CD4-positive, alpha-beta T cell treated with Interleukin-4 for 4 hours (primary cell): Measurements from ENCODE around the gene GPX2.

Experiments
- DNase-seq: peaks from one replicate; pipeline ENCODE4 v3.0.0-alpha.2; 2020

The GPX2 gene

DNA sequence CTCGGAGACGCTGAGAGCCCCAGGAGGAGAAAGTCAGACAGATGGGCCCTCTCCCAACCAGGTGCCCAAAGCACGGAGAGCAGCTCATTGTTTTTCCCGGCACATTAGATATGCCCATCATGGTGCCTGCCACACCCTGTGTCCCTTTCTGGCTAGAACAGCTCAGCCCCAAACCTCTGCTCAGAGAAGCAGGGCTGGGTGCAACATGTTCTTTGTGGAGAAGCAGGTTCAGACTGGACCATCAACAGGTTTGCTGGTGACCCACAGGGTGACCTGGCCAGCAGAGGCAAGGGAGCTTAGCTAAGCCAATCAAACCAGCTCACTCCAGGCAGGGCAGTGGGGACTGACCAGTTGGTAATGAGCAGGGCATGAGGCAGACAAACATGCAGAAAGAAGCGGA lies 16.2 kb upstream of the GPX2 start:
- no peak for DNase-seq

DNA sequence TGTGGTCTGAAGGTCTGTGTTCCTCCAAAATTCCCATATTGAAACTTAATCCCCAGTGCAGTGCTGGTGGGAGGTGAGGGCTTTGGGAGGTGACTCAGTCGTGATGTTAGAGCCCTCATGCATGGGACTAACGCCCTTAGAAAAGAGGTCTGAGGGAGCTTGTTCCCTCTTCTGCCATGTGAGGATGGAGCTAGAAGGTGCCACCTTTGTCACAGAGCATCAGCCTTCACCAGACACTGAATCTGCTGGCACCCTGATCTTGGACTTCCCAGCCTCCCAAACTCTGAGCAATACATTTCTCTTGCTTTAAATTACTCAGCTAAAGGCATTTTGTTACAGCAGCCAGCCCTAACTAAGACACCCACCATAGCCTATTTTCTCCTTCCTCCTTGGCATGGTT lies 15.7 kb upstream of the GPX2 start:
- no peak for DNase-seq

DNA sequence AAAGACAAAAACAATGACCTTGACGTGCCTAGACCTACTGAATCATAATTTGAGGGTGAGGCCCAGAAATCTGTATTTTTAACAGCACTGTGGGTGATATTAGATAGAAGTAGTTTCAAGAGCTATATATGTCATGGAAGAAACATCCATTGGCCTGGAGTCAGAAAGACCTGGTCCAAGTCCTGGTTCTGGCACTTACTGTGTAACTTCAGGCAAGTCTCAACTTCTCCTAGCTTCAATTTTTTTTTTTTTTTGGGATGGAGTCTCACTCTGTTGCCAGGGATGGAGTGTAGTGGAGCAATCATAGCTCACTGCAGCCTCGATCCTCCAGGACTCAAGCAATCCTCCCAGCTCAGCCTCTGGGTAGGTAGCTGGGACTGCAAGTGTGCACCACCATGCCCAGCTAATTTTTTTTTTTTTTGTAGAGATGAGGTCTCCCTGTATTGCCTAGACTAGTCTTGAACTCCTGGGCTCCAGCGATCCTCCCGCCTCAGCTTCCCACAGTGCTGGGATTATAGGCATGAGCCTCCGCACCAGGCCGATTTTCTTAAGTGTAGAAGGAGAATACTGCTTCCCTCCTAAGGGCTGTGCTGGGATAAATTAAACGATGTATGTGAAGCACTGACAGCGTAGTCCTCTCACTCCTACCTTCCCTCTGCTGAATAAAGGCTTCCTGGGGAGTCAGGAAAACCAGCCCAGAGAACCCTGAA lies 14.3 kb upstream of the GPX2 start:
- DNase-seq: no peak

DNA sequence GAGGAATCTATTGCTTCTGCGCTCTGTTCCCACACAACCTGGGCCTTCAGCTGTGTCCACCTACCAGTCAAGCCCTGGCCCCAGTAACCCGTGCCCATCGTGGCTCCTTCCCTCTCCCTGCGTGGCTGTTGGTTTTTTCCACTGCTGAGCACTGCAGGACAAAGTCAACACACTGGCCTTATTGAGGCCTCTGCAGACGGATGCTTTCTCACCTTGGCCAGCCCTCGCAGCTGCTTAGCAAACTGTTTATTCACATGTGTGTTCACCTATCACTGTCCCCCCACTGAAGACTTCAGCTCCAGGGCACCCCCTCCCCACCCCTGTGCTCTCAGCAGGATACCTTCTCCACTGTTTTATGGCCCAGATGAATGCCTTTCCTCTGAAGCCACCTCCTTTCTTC lies 12.8 kb upstream of the GPX2 start:
- DNase-seq: no peak

DNA sequence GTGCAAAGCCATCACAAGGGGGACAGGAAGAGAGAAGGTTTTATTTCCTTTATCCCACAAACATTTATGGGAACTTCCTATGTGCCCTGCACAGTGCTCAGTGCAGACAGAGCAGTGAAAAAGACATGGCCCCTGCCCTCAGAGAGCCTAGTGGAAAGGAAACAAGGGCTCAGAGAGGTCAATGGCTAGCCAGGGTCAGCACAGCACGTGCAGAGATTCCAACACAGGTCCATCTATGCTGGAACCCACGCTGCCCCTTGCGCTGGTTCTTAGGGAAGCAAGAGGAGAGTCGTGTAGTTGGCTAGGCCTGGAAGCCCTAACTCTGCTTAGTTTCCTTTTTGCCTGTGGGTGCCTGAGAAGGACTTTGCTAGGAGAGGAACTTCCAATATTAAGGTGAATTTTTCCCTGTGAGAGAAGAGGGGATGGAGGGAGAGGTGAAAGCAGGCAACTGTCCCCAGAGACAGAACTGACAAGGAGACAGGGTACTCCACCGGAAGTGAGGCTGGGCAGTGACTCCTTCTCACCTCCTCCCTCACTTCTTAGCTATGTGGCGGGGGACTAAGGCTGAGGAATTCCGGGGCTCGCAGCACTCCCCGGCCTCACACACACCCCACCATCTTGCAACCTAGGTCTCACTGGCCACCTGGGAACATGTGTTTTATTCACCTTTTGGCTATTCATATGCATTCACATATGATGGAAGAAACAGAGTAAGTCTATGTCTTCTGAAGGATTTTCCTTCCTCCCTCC lies 12.1 kb upstream of the GPX2 start:
- DNase-seq: no peak

DNA sequence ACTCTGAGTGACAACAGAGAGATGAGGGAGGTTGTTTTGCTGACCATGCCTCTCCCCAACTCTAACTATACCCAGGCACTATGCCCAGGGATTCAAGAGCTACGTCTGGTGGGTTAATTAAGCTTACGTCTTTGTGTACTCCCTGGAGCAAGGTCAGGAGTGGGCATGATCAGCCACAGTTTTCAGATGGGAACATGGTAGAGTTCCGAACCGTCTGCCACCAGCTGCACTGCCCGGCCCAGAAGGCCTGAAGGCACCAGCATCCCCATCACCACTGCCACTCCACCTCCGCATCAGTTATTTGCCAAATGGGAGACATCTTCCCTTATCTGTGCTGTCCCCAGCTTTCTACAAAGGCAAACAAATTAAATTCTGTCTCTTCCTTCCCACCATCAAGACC lies 11.1 kb upstream of the GPX2 start:
- no peak for DNase-seq

DNA sequence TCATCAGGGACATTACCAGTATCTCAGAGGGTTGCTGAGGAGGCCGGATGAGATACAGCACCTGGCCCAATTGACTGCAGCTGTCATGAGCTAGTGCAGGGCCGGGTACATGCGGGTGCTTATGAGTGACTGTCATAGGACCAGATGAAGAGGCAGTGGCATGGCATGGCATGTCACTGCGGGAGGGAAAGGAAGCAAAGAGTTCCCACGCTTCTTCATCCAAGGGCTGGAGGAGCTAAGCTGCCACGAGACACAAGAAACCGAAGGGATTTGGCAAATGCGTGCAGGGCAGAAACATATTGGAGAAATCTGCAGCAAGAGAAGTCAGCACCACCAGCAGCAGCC lies 10.7 kb upstream of the GPX2 start:
- DNase-seq: no peak

DNA sequence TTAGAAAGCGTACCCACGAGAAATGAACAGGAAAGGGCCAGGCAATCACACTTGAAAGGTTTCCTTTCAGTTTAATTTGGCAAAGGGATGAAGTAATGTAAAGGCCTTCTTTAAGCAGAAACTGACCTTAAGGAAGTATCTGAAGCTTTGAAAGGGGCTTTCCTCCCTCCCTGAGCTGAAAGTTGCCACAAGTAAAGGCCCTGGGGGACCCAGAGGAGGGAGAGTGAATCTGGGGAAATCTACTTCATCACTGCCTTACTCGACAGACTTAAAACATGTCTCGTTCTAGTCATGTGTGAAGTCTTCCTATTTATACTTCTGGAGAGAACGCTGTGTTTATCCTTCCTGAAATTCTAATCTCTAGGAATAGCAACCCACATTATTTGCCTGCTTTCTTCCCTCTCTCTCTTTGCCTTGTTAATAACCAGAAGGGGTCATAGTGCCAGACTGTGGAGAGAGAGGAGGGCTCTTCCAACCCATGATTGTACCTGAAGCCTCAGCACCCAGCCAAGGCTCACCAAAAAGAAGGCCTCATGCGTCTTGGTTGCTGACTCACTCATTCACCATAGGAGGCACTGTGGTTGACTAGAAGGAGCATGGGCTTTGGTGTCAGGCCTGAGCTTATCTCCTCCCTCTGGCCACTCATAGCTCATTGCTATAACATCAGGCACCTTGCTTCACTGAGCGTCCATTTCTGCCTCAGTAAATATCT lies 10.2 kb upstream of the GPX2 start:
- DNase-seq: no peak

DNA sequence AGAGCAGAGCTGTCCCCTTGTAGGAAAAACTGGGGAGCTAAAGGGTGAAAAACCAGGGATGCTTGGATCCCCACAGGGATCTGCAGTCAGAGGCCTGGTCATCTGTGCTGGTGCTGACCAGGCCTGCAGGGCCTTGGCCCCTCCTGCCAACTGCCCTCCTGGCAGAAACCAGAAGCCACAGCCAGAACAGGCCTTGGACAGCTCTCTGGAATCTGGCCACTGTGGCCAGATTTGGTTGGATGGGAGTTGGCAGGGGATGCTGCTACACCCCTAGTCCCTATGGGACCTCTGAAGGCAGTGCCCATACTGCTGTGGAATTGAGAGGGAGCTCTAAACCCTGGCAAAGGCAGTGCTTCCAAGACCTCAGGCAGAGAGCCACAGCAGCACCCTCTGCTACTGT lies 9.2 kb upstream of the GPX2 start:
- DNase-seq: no peak

DNA sequence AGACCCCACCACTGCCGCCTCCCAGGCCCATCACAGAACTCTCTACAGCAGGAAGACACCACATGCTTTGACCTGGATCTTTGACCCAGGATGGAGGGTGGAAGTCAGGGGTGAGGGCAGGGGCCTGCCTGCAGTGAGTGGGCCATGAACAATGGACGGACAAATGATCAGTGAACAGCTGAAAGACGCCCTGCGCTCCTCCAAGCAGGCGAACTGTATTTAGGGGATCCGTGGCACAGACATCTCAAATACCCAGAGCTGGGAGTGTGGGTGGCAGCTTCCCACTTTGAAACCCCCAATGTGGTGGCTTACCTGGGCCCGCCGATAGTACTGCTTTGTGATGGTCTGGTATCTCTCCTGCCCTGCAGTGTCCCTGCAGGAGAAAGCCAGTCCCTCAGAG lies 8.7 kb upstream of the GPX2 start:
- DNase-seq: no peak

DNA sequence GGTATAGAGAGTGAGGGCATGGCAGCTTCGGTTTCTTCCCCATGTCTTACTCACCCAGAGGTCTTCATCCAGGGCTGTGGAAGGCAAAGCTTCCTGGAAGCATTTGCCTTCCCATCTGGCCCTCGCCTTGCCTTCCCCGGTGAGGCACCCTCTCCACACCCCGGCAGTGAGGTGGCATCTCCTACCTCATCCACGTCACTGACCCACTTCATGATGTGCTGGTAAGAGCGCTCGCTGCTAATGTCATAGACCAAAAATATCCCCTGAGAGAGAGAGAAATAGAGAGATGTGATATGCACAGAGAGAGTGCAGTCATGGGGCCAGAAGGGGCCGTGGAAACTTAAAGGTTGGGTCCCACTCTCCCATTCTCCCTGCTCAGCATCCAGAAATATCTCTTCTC lies 8.3 kb upstream of the GPX2 start:
- no peak for DNase-seq

DNA sequence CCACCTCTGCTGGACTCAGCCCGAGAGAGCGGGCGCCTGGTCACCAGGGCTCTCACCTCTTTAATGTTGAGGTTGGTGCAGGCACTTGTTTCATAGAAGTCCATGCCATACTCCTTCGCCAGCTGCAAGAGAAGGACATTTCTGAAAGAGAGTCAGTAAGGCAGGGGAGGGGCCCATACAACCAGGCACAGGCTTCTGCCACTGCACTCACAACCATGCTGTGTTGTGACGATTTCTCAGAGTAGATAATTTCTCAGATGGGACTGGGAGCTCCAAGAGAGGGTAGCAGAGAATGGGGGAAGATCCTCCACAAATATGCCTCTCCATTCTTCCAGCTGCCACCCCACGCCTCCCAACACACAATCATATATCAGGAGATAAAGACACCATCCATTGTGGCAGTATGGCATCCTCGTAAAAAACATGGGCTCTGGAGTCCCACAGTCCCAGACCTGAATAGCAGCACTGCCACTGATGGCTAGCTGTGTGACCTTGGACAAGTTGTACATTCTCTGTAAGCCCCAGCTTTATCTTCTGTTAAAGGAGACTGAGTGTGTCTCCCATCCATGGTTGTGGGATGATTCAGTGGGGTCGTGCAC lies 6.2 kb upstream of the GPX2 start:
- no peak for DNase-seq

DNA sequence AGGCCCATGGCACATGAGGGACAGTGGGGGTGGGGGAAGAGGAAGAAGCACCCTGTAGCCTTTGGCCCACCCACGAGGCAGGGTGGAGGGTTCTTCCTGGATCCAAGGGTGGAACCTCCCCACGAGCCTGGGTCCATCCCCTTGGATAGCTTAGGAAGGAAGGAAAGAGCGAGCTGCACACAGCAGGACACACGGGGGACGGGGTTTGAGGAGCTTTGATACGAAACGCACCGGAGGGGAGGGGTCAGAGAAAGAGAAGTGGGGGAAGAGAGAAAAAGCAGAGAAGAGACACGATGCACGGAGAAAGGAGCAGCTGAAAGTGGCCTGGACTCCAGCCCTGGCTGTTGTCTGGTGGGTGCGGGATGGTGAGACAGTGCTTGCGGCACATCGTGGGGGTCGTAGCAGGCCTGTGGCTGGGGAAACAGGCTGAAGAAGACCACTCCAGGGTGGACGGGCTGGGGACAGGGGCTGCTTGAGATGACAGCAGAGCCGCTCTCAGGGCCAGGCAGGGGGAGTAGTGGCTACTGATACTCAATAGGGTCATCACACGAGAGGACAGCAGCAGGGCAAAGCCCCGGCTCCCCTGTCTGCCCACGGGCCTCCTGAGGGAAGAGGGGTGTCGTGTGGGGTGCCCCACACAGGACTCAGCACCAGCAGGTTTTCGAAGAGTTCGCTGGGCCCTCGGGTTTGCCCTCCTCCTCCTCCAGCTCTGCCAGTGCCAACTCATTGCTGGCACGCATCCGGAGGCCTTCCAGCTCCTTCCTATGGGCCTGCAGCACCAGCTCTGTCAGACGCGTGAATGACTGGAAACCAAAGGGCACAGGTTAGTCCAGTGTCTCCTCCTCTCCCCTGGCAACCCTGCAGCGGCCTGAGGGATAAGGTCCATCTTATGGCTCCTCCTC lies 5.4 kb upstream of the GPX2 start:
- DNase-seq: no peak

DNA sequence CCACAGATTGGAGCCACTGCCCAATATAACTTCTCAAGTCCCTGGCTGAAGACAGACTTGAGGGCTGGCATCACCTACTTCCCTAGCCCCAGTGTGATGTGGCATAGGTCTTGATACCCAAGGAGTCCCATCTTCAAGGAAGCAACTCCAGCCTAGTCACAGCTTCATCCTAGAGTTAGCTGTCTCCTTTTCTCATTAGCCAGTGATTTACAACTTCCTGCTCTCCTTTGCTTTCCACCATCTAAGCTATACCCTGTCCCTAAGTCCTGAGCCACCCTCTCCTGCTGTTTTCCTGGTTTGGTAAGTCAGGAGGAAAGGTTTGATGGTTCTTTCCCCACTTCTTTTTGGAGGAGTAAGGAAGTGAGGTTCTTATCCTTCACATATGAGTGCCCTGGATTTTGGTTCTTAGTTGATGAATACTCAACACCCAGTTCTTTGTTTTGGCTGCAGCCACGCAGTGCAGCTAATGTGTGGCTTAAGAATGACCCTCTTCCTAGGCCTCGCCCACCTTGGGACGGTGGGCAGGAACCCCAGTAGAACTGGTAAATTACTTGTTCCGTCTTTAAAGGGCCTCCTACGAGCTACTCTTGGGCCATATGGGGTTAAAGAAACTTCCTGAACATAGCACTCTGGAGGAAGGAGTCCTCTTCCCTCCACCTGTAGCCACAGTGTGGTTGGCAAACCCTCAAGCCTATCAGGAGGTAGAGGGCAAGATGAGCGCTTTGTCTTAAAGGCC lies 3.9 kb upstream of the GPX2 start:
- no peak for DNase-seq

DNA sequence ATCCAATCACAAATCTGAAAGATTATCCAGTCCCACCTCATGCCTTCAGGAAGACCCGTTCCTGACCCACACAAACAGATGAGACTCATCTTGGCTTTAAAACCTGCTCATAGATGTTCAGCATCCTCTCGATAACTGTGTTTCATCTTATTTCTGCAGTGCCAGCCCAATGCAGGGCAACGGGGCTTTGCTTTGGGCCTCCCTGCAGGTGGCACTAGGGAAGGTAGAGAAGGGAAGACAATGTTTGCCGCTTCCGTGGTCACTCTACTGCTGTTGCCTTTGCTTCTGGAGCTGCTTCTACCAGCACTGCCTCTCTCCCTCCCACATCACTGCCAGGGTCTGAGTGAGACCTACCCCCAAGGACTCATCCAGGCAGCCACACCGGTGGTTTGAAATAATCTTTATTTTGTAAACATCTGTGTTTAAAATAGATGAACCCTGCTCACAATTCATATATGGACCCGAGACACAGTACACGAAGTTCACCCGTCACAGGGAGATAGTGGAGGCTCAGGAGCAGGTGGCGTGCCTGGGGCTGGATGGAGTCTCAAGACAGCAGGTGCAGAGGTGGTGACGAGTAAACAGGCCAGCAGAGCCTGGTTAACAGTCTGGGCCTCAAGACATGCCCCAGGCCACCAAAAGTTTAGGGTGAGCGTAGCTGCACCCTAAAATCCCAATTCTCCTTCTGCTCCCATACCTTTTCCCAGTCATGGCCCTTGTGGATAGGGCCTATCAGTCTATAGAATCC lies 3.1 kb upstream of the GPX2 start:
- DNase-seq: no peak

DNA sequence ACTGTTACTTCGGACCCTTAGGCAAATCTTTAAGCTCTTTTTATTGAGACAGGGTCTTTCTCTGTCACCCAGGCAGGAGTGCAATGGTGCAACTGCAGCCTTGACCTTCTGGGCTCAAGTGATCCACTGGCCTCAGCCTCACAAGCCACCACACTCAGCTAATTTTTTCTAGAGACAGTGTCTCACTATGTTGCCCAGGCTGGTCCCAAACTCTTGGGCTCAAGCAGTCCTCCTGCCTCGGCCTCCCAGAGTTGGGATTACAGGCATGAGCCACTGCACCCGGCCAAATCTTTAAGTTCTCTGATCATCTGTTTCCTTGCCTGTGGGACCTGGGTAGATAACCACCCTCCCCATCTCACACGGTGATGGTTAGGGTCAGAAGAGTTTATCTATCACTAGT lies 2.3 kb upstream of the GPX2 start:
- no peak for DNase-seq

DNA sequence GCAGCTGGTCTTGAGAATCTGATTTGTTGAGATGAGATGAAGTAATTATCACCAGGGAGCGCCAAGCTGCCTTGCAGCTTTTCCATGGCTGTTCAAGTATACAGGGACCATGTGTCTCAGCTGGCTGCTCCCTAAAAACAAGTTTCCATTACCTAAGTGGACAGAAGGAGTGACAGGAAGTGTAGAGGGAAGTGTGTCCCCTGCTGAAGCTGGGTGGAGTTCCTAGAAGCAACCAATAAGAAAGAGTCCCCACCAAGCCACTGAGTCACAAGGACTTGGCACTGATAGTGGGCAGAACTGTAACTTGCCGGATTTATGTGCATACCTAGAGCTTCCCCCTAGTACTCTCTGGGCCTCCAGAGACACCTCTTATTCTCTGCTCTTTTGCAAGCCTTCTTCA lies 1.5 kb upstream of the GPX2 start:
- no peak for DNase-seq

DNA sequence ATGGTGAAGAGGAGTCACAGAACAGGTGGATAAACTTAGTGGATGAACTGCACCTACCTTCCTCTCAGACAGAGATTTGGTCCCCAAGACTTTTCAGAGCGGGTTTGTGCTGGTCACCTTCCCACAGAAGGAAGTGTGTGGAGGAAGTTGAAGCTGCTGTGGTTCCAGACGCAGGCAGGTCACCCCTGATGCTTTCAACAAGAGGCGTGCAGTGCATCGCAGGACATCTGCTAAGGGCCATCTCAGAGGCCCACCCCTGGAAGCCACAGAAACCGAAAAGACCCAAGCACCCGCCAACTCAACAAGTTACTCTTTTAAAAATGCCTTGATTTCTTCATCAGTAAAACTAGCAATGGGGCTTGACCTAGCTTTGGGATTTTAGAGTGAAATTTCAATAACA lies 1.0 kb upstream of the GPX2 start:
- DNase-seq: no peak

DNA sequence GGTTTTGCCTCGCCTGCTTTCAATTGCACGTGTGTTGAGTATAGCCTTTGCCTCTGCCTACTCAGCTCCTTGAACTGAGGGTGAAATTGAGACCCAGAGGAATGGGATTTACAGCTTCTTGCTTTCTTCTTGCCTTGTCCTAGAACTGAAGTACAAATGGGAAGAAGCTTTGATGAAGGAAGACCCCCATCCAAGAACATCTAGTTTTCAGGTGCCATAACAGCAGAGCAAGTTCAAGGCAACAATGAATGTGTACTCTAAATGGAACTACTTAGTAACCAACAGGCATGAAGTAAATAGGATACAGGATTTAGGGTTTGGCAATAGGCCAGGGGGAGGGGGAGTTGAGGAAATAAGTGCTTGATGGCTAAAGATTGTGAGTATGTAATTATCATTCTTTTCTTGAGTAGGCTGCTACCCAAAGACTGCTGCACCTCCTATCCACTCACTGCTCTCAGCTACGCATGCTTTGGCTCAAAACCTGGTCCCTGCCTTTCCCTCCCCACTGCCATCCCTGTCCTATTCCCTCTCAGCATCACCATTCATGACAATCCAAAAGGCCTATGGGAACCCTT lies 2.1 kb downstream of the GPX2 start:
- DNase-seq: no peak

DNA sequence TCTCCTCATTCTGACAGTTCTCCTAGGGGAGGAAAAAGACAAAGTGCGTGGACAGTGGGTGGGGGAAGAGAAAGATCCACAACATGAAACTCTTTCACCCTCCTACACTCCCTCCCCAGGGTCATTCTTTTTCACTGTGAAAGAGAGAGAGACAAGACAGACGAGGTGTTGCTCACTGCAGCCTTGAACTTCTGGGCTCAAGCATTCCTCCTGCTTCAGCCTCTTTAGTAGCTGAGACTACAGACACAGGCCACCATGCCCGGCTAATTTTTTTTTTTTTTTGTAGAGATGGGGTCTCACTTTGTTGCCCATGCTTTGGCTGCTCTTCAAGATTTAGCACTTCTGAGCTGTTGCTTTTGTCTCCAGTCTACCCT lies 2.7 kb downstream of the GPX2 start:
- DNase-seq: no peak
